T-helper 2 cell treated with Interferon-gamma antibody and Interleukin-4, amounts not matched to agents 100 ng/mL and 5 ng/mL, for 36 hours (primary cell): ENCODE results near the gene DTNB. TPM values are rescaled to one million over a fixed set of nuclear protein-coding genes. Genes with fewer than 3 reads are reported as not detected.
"Not testable (repeated sequence)": the region's sequence is repeated elsewhere in the genome, so short reads cannot be mapped to it uniquely, and the experiment has no call there.

Experiments used
- intact Hi-C: fragments of 100-400 bp; cut with micrococcal nuclease; formaldehyde crosslinking; loops from one replicate; pipeline ENCODE4 v1.15.1; 2023
- total RNA-seq: library from RNA; stranded (reverse); gene quantifications from 2 replicates; pipeline ENCODE4 v1.2.3, GENCODE V29; 2022

The DTNB gene
- total RNA-seq, 1 donor from 2014 or later, result 24.7 TPM

DNA sequence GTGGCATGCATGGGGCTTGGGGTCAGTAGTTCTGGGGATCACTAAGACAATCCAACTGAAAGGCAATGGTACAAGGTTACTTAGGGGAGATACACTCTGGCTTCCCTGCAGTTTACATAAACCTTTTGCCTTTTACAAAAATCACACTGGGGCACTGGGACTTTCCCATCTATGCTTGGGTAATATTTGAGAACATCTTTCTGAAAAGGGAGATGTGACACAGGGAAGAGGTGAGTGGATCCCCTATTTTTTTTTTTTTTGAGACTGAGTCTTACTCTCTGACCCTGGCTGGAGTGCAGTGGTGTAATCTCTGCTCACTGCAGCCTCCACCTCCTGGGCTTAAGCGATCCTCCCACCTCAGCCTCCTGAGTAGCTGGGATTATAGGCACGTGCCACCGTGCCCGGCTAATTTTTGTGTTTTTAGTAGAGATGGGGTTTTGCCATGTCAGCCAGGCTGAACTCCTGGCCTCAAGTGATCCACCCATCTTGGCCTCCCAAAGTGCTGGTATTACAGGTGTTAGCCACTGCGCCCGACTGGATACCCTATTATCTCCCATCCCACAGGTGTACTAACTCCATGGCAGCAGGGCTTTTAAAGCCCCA lies 248.8 kb downstream of the DTNB start:
- intact Hi-C loops, result no loop called here

GRCh38 chr2:25421820-25422411 lies 251.5 kb downstream of the DTNB start:
- intact Hi-C loops, result no loop called here

GRCh38 chr2:25421289-25421688 lies 252.1 kb downstream of the DTNB start:
- intact Hi-C loops, result no loop called here

GRCh38 chr2:25420820-25421237 lies 252.5 kb downstream of the DTNB start:
- intact Hi-C loops, result no loop called here

DNA sequence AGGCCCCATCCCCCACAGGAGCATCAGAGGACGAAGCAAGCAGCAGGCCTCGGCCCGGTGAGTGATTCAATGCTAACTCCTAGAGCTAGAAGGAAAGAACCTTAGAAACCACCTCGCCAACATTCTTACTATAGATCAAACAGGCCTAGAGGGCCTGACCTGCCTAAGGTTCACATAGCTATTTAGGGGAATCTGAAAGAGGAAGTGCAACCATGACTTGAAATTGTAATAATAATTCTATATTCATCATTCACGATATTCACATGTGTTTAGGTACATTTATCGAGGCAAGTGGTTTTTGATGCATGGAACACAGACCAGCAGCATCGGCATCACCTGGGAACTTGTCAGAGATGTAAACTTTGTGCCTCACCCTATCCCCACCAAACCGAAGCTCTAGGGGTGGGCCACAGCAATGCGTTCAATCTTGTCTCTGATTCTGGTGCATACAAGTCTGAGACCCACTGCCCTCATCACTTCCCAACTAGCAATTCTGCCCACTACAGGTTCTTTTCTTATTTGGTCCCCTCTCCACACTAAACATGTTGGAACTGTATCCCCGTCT lies 253.6 kb downstream of the DTNB start:
- intact Hi-C loops, result no loop called here

DNA sequence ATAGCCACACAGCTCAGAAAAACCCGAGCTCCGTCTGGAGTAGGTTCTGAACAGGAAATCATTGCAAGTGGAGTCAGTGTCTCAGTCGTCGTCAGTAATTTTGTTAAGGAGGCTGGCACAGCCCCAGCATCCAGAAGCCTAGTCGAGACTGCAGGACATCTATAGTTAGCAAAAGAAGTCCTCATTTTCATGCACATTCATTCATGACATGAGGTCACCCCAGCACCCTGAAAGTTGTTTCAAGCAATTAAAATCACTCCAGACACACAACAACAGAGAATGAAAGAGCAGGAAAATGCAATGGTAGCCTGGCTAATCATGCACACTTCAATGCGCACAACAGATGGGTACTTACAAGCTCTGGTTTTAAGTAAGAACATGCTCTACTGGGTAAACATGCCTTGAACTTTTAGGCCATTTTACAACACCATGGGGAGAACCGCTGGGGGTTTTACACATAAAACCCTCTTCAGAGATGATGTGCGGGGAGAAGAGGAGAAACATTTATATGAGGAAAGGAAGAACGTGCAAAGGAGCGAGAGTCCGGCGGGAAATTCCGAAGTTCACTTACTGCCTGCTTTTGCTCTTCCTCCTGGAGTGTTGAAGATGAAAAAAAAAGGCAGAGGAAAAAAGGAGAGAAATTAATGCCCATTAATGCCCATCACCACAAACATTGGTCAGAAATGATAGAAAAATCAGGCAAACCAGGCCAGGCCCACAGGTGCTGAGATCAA lies 254.3 kb downstream of the DTNB start:
- intact Hi-C loops, result no loop called here

DNA sequence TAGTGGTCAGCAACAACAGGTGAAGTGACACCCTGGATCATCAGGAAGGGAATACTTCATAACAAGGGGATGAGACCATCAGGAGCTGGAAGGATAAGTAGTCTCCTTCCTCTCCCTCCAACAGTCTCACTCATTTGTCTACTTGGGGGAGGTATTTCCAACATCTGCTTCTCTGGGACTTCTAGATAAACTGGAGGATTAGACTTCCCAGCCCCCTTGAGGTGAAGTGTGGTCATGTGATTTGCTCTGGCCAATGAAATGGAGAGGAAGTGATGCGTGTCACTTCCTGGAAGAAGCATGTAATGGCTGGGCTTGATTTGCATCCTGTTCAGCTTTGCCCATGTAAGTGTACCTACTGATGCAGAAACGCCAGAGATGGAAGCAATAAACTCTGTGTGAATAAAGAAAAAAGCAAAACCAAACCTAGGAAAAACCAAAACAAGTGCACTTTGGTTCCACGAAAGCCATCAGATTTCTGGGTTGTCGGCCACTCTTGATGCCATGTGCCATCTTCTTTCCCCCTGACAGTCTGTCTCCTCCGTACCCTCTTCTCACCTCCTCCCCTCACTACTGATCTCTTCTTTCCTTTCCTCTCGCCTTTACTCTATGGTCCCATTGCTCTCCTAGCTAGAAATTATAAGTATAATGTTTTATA lies 255.5 kb downstream of the DTNB start:
- intact Hi-C loops, result no loop called here

DNA sequence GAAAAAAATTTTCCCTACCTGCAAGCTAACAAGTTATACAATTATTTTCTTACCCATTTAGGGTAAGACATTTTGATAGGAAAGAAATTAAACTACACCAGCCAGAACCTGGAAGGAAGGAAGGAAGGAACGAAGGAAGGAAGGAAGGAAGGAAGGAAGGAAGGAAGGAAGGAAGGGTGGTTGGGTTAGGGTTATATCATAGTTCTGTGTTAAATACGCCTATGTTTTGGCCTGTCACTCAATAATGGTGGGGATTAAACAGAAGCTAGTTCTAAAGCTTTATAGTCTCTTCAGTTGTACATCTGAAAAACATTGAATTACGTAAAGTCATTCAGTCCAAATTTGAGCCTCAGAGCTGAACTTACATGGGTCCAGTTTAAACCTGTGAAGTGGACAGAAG lies 256.7 kb downstream of the DTNB start:
- intact Hi-C loops, result no loop called here

DNA sequence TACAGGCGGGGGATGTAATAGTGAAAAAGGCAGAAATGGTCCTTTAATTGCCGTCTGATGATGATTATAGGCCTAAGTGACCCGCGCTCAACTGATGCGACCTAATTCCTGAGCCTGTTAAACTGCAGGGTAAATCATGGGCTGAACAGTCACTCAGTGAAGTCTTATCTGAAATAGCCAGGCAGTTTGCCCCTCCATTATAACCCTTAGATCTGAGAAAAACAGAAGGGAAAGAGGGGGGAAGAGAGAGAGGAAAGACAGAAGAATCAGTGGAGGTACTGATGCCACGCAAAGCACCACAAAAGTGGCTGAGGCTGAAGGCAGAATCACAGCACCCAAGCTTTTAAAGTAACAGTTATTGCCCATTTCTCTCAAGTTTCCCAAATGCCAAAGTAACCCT lies 258.6 kb downstream of the DTNB start:
- intact Hi-C loops, result no loop called here

DNA sequence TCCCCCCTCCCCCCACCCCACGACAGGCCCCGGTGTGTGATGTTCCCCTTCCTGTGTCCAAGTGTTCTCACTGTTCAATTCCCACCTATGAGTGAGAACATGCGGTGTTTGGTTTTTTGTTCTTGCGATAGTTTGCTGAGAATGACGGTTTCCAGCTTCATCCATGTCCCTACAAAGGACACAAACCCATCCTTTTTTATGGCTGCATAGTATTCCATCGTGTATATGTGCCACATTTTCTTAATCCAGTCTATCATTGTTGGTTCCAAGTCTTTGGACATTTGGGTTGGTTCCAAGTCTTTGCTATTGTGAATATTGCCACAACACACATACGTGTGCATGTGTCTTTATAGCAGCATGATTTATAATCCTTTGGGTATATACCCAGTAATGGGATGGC lies 260.0 kb downstream of the DTNB start:
- intact Hi-C loops, result not testable (repeated sequence)

DNA sequence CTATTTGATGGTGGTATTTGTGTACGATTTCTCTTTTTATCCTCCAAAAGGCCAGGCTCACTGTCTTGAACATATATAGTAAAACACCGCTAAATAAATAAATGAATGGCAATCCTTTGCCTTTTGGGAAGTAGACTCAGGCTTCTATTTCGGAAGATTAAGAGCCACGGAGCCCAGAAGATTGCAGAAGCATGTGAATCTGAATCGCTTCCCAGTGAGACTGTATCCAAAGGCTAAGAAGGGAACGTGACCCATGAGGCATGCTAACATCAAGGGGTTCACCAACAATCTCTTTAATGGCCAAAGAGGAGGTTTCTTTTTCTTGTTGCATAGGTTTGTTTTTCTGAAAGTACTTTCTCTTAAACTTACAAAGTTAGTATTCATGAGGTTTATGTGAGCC lies 261.6 kb downstream of the DTNB start:
- intact Hi-C loops, result no loop called here

DNA sequence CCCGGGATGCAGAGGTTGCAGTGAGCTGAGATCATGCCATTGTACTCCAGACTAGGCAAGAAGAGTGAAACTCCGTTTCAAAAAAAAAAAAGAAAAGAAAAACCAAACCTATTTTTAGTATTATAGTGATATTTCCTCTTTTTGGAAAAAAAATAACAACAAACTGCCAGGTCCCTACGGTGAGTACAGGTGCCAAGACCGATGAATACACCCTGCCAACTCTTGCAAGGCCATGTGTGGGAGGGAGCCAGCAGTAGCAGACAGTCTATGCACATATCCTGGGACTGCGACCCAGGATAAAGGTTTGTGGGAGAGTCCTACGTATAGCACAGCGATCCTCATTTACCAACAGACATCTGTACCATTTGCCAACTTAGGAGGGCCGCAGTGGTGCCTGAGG lies 262.1 kb downstream of the DTNB start:
- intact Hi-C loops, result no loop called here

- intact Hi-C loops, result no loop called here
Measured at GRCh38 chr2:25410370-25410769, 263.0 kb downstream of the DTNB start.

GRCh38 chr2:25409468-25409867 lies 263.9 kb downstream of the DTNB start:
- intact Hi-C loops, result no loop called here

- intact Hi-C loops, result no loop called here
Measured at GRCh38 chr2:25409044-25409443, 264.3 kb downstream of the DTNB start.

- intact Hi-C loops, result no loop called here
Measured at GRCh38 chr2:25405611-25406295, 267.6 kb downstream of the DTNB start.

DNA sequence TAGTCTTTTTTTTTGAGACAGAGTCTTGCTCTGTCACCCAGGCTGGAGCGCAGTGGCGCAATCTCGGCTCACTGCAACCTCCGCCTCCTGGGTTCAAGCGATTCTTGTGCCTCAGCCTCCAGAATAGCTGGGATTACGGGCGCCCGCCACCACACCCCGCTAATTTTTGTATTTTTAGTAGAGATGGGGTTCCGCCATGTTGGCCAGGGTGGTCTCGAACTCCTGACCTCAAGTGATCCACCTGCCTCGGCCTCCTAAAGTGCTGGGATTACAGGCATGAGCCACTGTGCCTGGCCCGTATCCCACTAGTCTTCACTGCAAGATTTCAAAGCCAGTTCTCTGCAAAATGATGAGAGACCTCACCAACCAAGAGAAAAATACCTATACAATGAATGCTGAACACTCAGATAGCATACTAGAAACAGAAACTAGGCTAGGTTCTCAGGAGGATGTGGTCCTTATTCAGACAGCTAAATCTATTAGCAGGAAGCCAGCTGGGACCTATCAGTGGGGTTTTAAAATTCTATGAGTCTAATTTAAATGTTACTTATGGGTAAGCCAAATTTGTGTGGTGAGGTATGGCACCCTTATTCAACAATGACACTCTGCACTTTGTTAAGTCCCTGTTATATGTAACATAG lies 270.1 kb downstream of the DTNB start:
- intact Hi-C loops, result loop anchor here (1.0 kb wide), 1 partner anchor 26 kb away; no protein-coding TSS in a partner anchor

- intact Hi-C loops, result no loop called here
Measured at GRCh38 chr2:25402477-25402876, 270.9 kb downstream of the DTNB start.

DNA sequence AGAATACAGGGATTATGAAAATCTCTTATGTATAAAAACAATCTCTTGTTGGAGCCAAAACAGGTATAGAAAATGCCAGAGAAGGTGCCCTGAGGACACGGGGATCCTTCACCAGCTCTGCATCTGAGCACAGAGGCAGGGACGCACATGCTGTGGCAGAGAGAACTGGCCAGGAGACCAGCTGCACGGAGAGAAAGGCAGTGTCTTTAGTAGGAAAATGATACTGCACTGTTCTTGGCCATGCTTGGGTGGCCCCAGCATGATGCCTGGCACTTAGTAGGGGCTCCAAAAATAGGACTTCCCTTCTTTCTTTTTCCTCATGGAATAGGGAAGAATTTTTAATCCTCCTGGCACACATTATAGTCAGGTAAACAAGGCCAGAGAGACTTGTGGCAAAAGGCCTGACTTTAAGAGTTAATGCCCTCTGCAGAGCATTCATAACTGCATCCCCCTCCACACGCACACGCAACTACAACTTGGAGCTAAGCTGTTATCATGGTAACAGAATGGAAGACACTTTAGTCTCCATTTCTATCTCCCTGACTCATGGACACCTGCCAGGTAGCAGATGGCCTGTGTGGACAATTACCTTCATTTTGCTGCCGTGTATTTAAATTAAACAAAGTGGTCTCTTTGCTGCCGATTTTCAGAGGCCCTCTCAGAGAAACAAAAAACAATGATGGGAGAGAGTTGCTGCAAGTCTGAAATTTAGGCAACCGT lies 271.9 kb downstream of the DTNB start:
- intact Hi-C loops, result no loop called here

- intact Hi-C loops, result no loop called here
Measured at GRCh38 chr2:25400576-25401216, 272.7 kb downstream of the DTNB start.
